ENCODE measurements around the gene MAPK6. TPM values are rescaled to one million over a fixed set of nuclear protein-coding genes. Genes with fewer than 3 reads are reported as not detected.
A peak's percentile ranks its signal among the peaks of the same experiment; 100 is the strongest.

MAPK6 gene
- total and polyA plus RNA-seq, 10 of the 15 experiments (the other 5 are each of a cell fraction or from before 2014, with no cell fraction given): 20.6 to 100 (median 52.6) TPM

DNA sequence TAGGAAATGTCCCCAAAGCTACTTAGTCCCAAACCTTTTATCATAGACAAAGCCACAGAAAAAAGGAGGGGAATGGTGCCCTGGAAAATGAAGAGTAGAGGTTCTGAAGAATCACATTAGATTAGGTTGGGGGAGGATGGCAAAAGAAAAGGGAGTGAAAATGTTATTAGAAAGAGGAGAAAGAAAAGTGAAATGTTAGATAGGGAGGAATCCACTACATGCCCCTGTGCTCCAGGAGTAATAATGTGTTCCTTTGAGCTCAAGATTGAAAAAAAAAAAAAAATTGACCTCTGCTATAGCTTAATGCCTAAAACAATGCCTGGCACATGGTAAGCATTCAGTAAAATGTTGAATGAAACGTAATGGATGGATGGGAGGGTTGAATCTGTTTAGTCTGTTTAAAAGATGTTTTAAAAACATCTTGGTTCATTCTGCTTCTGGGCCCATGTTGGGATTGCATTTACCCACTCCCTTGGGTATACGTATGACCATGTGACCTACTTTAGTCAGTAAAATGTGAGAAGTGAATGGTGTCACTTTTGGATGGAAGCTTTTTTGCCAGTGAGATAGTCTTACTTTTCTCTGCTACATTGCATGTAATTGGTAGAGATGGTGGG is 19.0 kb downstream of the MAPK6 start:
- no peak for FAIRE-seq
- ChIA-PET RAD21 (ENCODE audit: unreplicated experiment) (interaction anchor here (1.1 to 1.8 kb wide), 4 partner anchors 8 to 57 kb away, joined by 3 to 5 read pairs (median 4); no protein-coding TSS in a partner anchor), SMC1A (ENCODE audit: uncharacterized antibody, unreplicated experiment) (interaction anchor here (0.9 to 1.7 kb wide), 9 partner anchors 11 to 107 kb away, joined by 3 to 6 read pairs (median 3); no protein-coding TSS in a partner anchor), CTCF (interaction anchor here (0.6 to 1.6 kb wide), 10 partner anchors 16 to 219 kb away, joined by 3 to 7 read pairs (median 3); no protein-coding TSS in a partner anchor), POLR2A (interaction anchor here (0.6 to 3.2 kb wide), 6 partner anchors 10 to 410 kb away, joined by 3 to 13 read pairs (median 4); no protein-coding TSS in a partner anchor)
- Histone ChIP-seq H3K9me3 (replicated peaks; ENCODE audit: control insufficient read depth, insufficient read depth, low read length) (peaks cover 10% of the 10 kb centered on the region), H3K27me3 (replicated peaks in 1 of 2; ENCODE audit: control insufficient read depth in 2 of 2, insufficient read depth in 2 of 2, low read length in 1 of 2) (no peaks in the 10 kb centered on the region), H3K27ac (ENCODE audit: control insufficient read depth, insufficient read depth) (no peak overlapping the region), H3K4me3 (no peak overlapping the region), H4K20me1 (ENCODE audit: control insufficient read depth, insufficient read depth) (peaks cover 10% of the 10 kb centered on the region; the same call in 1 of the 2 replicates), H3K36me3 (ENCODE audit: control insufficient read depth in 2 of 2, insufficient read depth in 2 of 2, low read length in 1 of 2) (peaks cover 2 to 4% of the 10 kb centered on the region in 2 experiments; a peak in 2 of 4 replicates), H3K4me2 (ENCODE audit: control insufficient read depth, insufficient read depth) (no peak overlapping the region), H3K9ac (ENCODE audit: control insufficient read depth, insufficient read depth, low read length) (no peak overlapping the region), H2AFZ (ENCODE audit: control insufficient read depth, low read depth, low read length) (no peak overlapping the region), H3K79me2 (ENCODE audit: control insufficient read depth, insufficient read depth, low read length) (peaks cover 94% of the 10 kb centered on the region), H3K4me1 (ENCODE audit: control insufficient read depth, insufficient read depth, low read length) (peaks cover 6% of the 10 kb centered on the region; the same call in 1 of the 2 replicates)
- TF ChIP-seq RAD51 (IDR thresholded peaks at IDR 0.05): peak; percentile 36; the same call in 1 of the 2 replicates
- TF ChIP-seq MEF2B (IDR thresholded peaks at IDR 0.05; ENCODE audit: partially characterized antibody, poor library complexity, severe bottlenecking): peak; percentile 30
- TF ChIP-seq, protein P1, sequence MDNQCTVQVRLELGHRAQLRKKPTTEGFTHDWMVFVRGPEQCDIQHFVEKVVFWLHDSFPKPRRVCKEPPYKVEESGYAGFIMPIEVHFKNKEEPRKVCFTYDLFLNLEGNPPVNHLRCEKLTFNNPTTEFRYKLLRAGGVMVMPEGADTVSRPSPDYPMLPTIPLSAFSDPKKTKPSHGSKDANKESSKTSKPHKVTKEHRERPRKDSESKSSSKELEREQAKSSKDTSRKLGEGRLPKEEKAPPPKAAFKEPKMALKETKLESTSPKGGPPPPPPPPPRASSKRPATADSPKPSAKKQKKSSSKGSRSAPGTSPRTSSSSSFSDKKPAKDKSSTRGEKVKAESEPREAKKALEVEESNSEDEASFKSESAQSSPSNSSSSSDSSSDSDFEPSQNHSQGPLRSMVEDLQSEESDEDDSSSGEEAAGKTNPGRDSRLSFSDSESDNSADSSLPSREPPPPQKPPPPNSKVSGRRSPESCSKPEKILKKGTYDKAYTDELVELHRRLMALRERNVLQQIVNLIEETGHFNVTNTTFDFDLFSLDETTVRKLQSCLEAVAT (IDR thresholded peaks at IDR 0.05): no peak
- peak; percentile 18; the same call in 2 of the 3 replicates for ATAC-seq
- intact Hi-C loops (cut with micrococcal nuclease; ENCODE audit: unreplicated experiment) (no loop called here), in situ Hi-C loops (cut with MboI) (no loop called here)
- DNase-seq (ENCODE audit: low read depth, low spot score): no peak
- no TSS peak for BruUV-seq (replicated peaks)
- 76% methylated on average over 2 of the region's 2 CpGs for WGBS (ENCODE audit: insufficient coverage, insufficient replicate concordance, low lambda C conversion rate, missing lambda C conversion rate)

Data from GM12878 (cell line).